NCI-H2081 treated with DMSO at 0.1 percent for 48 hours (cell line): Measurements from ENCODE around the gene VAC14.
"Not testable (repeated sequence)": the region's sequence is repeated elsewhere in the genome, so short reads cannot be mapped to it uniquely, and the experiment has no call there.

Source experiments
- DNase-seq: peaks from one replicate; lab custom pipeline; 2025; lab: John Stamatoyannopoulos, UW

Gene VAC14

GRCh38 chr16:70744366-70744765 lies 56.6 kb downstream of the VAC14 start:
- DNase-seq, result no peak

GRCh38 chr16:70743791-70744190 lies 57.2 kb downstream of the VAC14 start:
- no peak for DNase-seq

- not testable (repeated sequence) for DNase-seq
Observed at GRCh38 chr16:70742967-70743366, 58.0 kb downstream of the VAC14 start.

GRCh38 chr16:70741783-70742125 lies 59.2 kb downstream of the VAC14 start:
- DNase-seq, result no peak

GRCh38 chr16:70740914-70741782 lies 59.8 kb downstream of the VAC14 start:
- DNase-seq, result no peak

- no peak for DNase-seq
Observed at GRCh38 chr16:70740174-70740913, 60.6 kb downstream of the VAC14 start.

- no peak for DNase-seq
Observed at GRCh38 chr16:70739389-70739788, 61.6 kb downstream of the VAC14 start.

- DNase-seq, result no peak
Observed at GRCh38 chr16:70738083-70738977, 62.6 kb downstream of the VAC14 start.

GRCh38 chr16:70737377-70738082 lies 63.4 kb downstream of the VAC14 start:
- no peak for DNase-seq

- DNase-seq, result no peak
Observed at GRCh38 chr16:70736465-70737376, 64.2 kb downstream of the VAC14 start.

- DNase-seq, result no peak
Observed at GRCh38 chr16:70735141-70735979, 65.6 kb downstream of the VAC14 start.

- no peak for DNase-seq
Observed at GRCh38 chr16:70734522-70735095, 66.3 kb downstream of the VAC14 start.

- DNase-seq, result no peak
Observed at GRCh38 chr16:70730944-70731343, 70.0 kb downstream of the VAC14 start.

- DNase-seq, result no peak
Observed at GRCh38 chr16:70730031-70730430, 70.9 kb downstream of the VAC14 start.

GRCh38 chr16:70729292-70729691 lies 71.7 kb downstream of the VAC14 start:
- no peak for DNase-seq

- no peak for DNase-seq
Observed at GRCh38 chr16:70728150-70728549, 72.8 kb downstream of the VAC14 start.

- DNase-seq, result no peak
Observed at GRCh38 chr16:70726892-70727361, 74.0 kb downstream of the VAC14 start.

- no peak for DNase-seq
Observed at GRCh38 chr16:70725912-70726828, 74.8 kb downstream of the VAC14 start.
